Keratinocyte (primary cell): Measurements from ENCODE around the gene RAPGEF1. TPM values are rescaled to one million over a fixed set of nuclear protein-coding genes. Genes with fewer than 3 reads are reported as not detected.

Experiments used
- DNase-seq: peaks from one replicate; pipeline ENCODE4 v3.0.0-alpha.2; 2011; ENCODE audit warnings: low read depth, missing footprints, low spot score
- FAIRE-seq: peaks from 2 replicates; lab custom pipeline; 2011; peaks lifted over from hg19 to GRCh38; lab: Jason Lieb, UNC
- H2AFZ ChIP-seq: 2 replicates; pipeline ENCODE4 v1.6.0; 2012; ENCODE audit warnings: low read length, control low read depth, inconsistent platforms; ENCODE audit not compliant: control insufficient read depth
- H3K27ac ChIP-seq: 2 replicates; pipeline ENCODE4 v1.5.1; 2011; ENCODE audit warnings: low read length; ENCODE audit not compliant: control insufficient read depth, insufficient read depth
- H3K27me3 ChIP-seq: 3 replicates; pipeline ENCODE4 v1.6.0; 2011; ENCODE audit warnings: low read length; ENCODE audit not compliant: control insufficient read depth, insufficient read depth; ENCODE audit errors: extremely low read depth
- H3K36me3 ChIP-seq, 2 experiments: 2 replicates in 1 of 2; 3 replicates in 1 of 2; pipeline ENCODE4 v1.5.1; 2011; ENCODE audit warnings: low read length in 2 of 2, mild to moderate bottlenecking in 1 of 2; ENCODE audit not compliant: control insufficient read depth in 2 of 2, insufficient read depth in 2 of 2; ENCODE audit errors: extremely low read depth in 1 of 2
- H3K4me1 ChIP-seq: 3 replicates; pipeline ENCODE4 v1.5.1; 2011; ENCODE audit warnings: low read length; ENCODE audit not compliant: control insufficient read depth, insufficient read depth; ENCODE audit errors: extremely low read depth
- H3K4me2 ChIP-seq: 3 replicates; pipeline ENCODE4 v1.6.0; 2011; ENCODE audit warnings: low read depth, low read length; ENCODE audit not compliant: control insufficient read depth, insufficient read depth; ENCODE audit errors: extremely low read depth
- H3K4me3 ChIP-seq, 3 experiments: fragments of 200-600 bp in 1 of 3; sonication (generic) in 1 of 3; 2 replicates in 2 of 3; 3 replicates in 1 of 3; pipeline ENCODE4 v1.5.1; 2011 to 2016; ENCODE audit warnings: low read length in 3 of 3, mild to moderate bottlenecking in 3 of 3, control low read depth in 2 of 3, inconsistent platforms in 1 of 3, low read depth in 1 of 3, mixed read lengths in 1 of 3, mixed run types in 1 of 3, moderate library complexity in 1 of 3; ENCODE audit not compliant: control insufficient read depth in 2 of 3, insufficient read depth in 2 of 3; ENCODE audit errors: extremely low read depth in 1 of 3
- H3K79me2 ChIP-seq: 2 replicates; pipeline ENCODE4 v1.6.0; 2012; ENCODE audit warnings: low read length; ENCODE audit not compliant: control insufficient read depth, insufficient read depth
- H3K9ac ChIP-seq: 3 replicates; pipeline ENCODE4 v1.6.0; 2011; ENCODE audit warnings: low read length; ENCODE audit not compliant: control insufficient read depth, insufficient read depth; ENCODE audit errors: extremely low read depth
- H3K9me1 ChIP-seq: 3 replicates; pipeline ENCODE4 v1.6.0; 2011; ENCODE audit warnings: low read length; ENCODE audit not compliant: control insufficient read depth, insufficient read depth; ENCODE audit errors: extremely low read depth
- H3K9me3 ChIP-seq: 2 replicates; pipeline ENCODE4 v1.5.1; 2012; ENCODE audit warnings: low read depth, low read length; ENCODE audit not compliant: control insufficient read depth
- H4K20me1 ChIP-seq: 3 replicates; pipeline ENCODE4 v1.6.0; 2011; ENCODE audit warnings: low read length; ENCODE audit not compliant: control insufficient read depth, insufficient read depth; ENCODE audit errors: extremely low read depth
- CTCF ChIP-seq, 3 experiments: IDR thresholded peaks in 1 of 3; conservative IDR thresholded peaks in 1 of 3; optimal IDR thresholded peaks in 1 of 3; 2 replicates in 2 of 3; 3 replicates in 1 of 3; pipeline versions ENCODE3 to v1.5.1; 2011; ENCODE audit warnings: low read length in 3 of 3, mild to moderate bottlenecking in 3 of 3, moderate library complexity in 2 of 3, control low read depth in 1 of 3, inconsistent platforms in 1 of 3; ENCODE audit not compliant: insufficient read depth in 2 of 3; ENCODE audit errors: extremely low read depth in 1 of 3
- EZH2 ChIP-seq: IDR thresholded peaks from one replicate; pipeline ENCODE4 v1.6.1; 2012; ENCODE audit warnings: inconsistent platforms, mild to moderate bottlenecking, low read length, moderate library complexity
- dilution Hi-C: fragments of 300-500 bp; cut with MboI; formaldehyde crosslinking; loops from one replicate; pipeline ENCODE4 v1.7.0; 2020; ENCODE audit warnings: low sequenced_read_pairs; ENCODE audit not compliant: extremely low pct_ligation_motif_present
- polyA plus RNA-seq, 5 experiments: library from polyadenylated mRNA; depleted of rRNA in 3 of 5; stranded (reverse) in 3 of 5; stranded (forward) in 1 of 5; unstranded in 1 of 5; fragments of >200 nt; gene quantifications; 1 replicate in 1 of 5; 2 replicates in 3 of 5; 3 replicates in 1 of 5; pipeline versions ENCODE4 v1.2.1 to v1.2.3, GENCODE V29; 2011 to 2012; ENCODE audit warnings: missing spikeins in 2 of 5, low read depth in 1 of 5, low replicate concordance in 1 of 5

Gene RAPGEF1
- polyA plus RNA-seq, 1 donor (not counting 4 experiments of a cell fraction or from before 2014, with no cell fraction given), result 18.5 TPM

DNA sequence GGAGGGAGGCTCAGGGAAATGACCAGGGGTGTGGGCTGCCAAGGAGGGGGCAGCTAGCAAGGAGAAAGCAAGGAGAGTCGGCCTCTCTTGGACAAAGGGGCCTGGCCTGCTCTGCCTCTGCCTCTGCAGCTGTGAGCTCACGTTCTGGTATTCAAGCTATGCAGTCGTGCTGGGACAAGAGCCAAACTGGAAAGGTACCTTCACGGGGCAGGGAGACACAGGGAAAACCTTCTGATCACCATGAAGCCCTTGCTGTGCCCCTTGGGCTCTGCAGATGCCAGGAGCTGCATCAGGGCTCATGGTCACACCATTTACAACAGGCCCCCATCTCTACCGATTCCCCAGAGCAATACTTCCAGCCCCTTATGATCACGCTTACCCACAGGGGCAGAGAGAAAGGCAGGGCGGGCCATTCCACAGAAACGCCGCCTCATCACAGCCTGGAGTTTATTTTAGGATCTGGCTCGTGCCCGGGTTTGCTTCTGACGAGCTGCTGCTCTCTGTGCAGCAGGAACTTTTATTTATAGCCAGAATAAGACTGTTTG is 131.3 kb downstream of the RAPGEF1 start:
- H3K9me3 ChIP-seq, result no peaks in the 10 kb centered on the region
- peak overlapping the region; percentile 98 for H3K4me2 ChIP-seq
- dilution Hi-C loops, result no loop called here
- peak; percentile 97 for FAIRE-seq
- peak overlapping the region; percentile 70 for H2AFZ ChIP-seq
- peaks cover 39% of the 10 kb centered on the region for H3K4me1 ChIP-seq
- H4K20me1 ChIP-seq, result no peaks in the 10 kb centered on the region
- H3K36me3 ChIP-seq, result peaks cover 1 to 13% of the 10 kb centered on the region in 2 experiments
- DNase-seq, result peak; percentile 28
- peak overlapping the region in 2 of 3 experiments; percentile 43 to 56 for H3K4me3 ChIP-seq
- peak overlapping the region; percentile 92 for H3K27ac ChIP-seq
- no peak for TF ChIP-seq CTCF (optimal IDR thresholded peaks at IDR 0.05 in 1 of 3, IDR thresholded peaks at IDR 0.05 in 1 of 3, conservative IDR thresholded peaks at IDR 0.05 in 1 of 3; ENCODE audit: extremely low read depth in 1 of 3, insufficient read depth in 2 of 3, low read length in 3 of 3)
- TF ChIP-seq EZH2, result no peak
- H3K9ac ChIP-seq, result peak overlapping the region; percentile 84
- no peaks in the 10 kb centered on the region for H3K79me2 ChIP-seq
- H3K9me1 ChIP-seq, result peaks cover 3% of the 10 kb centered on the region
- H3K27me3 ChIP-seq, result no peaks in the 10 kb centered on the region

GRCh38 chr9:131607591-131607990 is 132.3 kb downstream of the RAPGEF1 start:
- Histone ChIP-seq H3K27me3 (no peaks in the 10 kb centered on the region), H3K9me1 (peaks cover 3% of the 10 kb centered on the region), H2AFZ (no peak overlapping the region), H3K36me3 (peaks cover 3 to 10% of the 10 kb centered on the region in 2 experiments), H3K79me2 (no peaks in the 10 kb centered on the region), H3K4me2 (no peak overlapping the region), H3K4me1 (peaks cover 39% of the 10 kb centered on the region), H4K20me1 (no peaks in the 10 kb centered on the region), H3K9ac (no peak overlapping the region), H3K4me3 (no peak overlapping the region), H3K9me3 (no peaks in the 10 kb centered on the region), H3K27ac (no peak overlapping the region)
- dilution Hi-C loops, result no loop called here
- TF ChIP-seq EZH2 (no peak), CTCF (optimal IDR thresholded peaks at IDR 0.05 in 1 of 3, IDR thresholded peaks at IDR 0.05 in 1 of 3, conservative IDR thresholded peaks at IDR 0.05 in 1 of 3; ENCODE audit: extremely low read depth in 1 of 3, insufficient read depth in 2 of 3, low read length in 3 of 3) (no peak)
- DNase-seq, result no peak
- no peak for FAIRE-seq
